SK-N-SH treated with all-trans-retinoic acid at 6 μM for 48 hours (cell line): Measurements from ENCODE around the gene SMAD3.

Experiments used
- ATAC-seq: fragments of 200-7000 bp; cut with Tn5 transposase; 3 replicates; pipeline ENCODE4 v1.9.1; 2020; ENCODE audit warnings: mild to moderate bottlenecking, moderate library complexity
- ARNTL ChIP-seq: fragments of 450-650 bp; formaldehyde crosslinking; IDR thresholded peaks from 2 replicates; pipeline ENCODE4 v1.5.0; 2020; ENCODE audit warnings: low read depth, mild to moderate bottlenecking, moderate library complexity, borderline replicate concordance
- BACH2 ChIP-seq: fragments of 250-450 bp; sonication (Bioruptor Pico); IDR thresholded peaks from 2 replicates; pipeline ENCODE4 v1.9.0; 2021; ENCODE audit warnings: mild to moderate bottlenecking, borderline replicate concordance
- CREB5 ChIP-seq: fragments of 250-450 bp; sonication (Bioruptor Pico); IDR thresholded peaks from 2 replicates; pipeline ENCODE4 v1.5.1; 2020; ENCODE audit warnings: low read depth, mild to moderate bottlenecking, moderate library complexity
- CSDC2 ChIP-seq: fragments of 250-450 bp; sonication (Bioruptor Pico); IDR thresholded peaks from 2 replicates; pipeline ENCODE4 v1.5.0; 2020; ENCODE audit warnings: mild to moderate bottlenecking, moderate library complexity
- CSRNP3 ChIP-seq: fragments of 250-450 bp; sonication (Bioruptor Pico); IDR thresholded peaks from 2 replicates; pipeline ENCODE4 v1.5.1; 2021; ENCODE audit warnings: mild to moderate bottlenecking, moderate library complexity
- ESRRG ChIP-seq: fragments of 250-450 bp; sonication (Bioruptor Pico); IDR thresholded peaks from 2 replicates; pipeline ENCODE4 v1.6.1; 2021; ENCODE audit warnings: mild to moderate bottlenecking
- GLIS3 ChIP-seq: fragments of 250-450 bp; sonication (Bioruptor Pico); IDR thresholded peaks from 2 replicates; pipeline ENCODE4 v1.5.0; 2020; ENCODE audit warnings: mild to moderate bottlenecking, moderate library complexity
- ISL1 ChIP-seq: fragments of 250-450 bp; sonication (Bioruptor Pico); IDR thresholded peaks from 2 replicates; pipeline ENCODE4 v2.1.2; 2022; ENCODE audit warnings: mild to moderate bottlenecking, moderate library complexity
- OSR1 ChIP-seq: fragments of 250-450 bp; sonication (Bioruptor Pico); IDR thresholded peaks from 2 replicates; pipeline ENCODE4 v1.8.0; 2022; ENCODE audit warnings: moderate library complexity, mild to moderate bottlenecking, inconsistent platforms
- PATZ1 ChIP-seq: fragments of 250-450 bp; sonication (Bioruptor Pico); IDR thresholded peaks from 2 replicates; pipeline ENCODE4 v1.8.0; 2020; ENCODE audit warnings: mild to moderate bottlenecking, moderate library complexity, borderline replicate concordance
- POU6F1 ChIP-seq: fragments of 250-450 bp; sonication (Bioruptor Pico); IDR thresholded peaks from 2 replicates; pipeline ENCODE4 v1.8.0; 2021; ENCODE audit warnings: low read depth, mild to moderate bottlenecking, moderate library complexity, borderline replicate concordance
- PPARA ChIP-seq: fragments of 250-450 bp; sonication (Bioruptor Pico); IDR thresholded peaks from 2 replicates; pipeline ENCODE4 v1.5.0; 2020; ENCODE audit warnings: mild to moderate bottlenecking, borderline replicate concordance
- RARB ChIP-seq: fragments of 250-450 bp; sonication (Bioruptor Pico); IDR thresholded peaks from 2 replicates; pipeline ENCODE4 v1.8.0; 2021; ENCODE audit warnings: mild to moderate bottlenecking, moderate library complexity
- SNAI2 ChIP-seq: fragments of 250-450 bp; sonication (Bioruptor Pico); IDR thresholded peaks from 2 replicates; pipeline ENCODE4 v1.5.0; 2020; ENCODE audit warnings: mild to moderate bottlenecking, moderate library complexity
- TCF4 ChIP-seq: fragments of 250-450 bp; sonication (Bioruptor Pico); IDR thresholded peaks from 2 replicates; pipeline ENCODE4 v1.8.0; 2021; ENCODE audit warnings: mild to moderate bottlenecking, moderate library complexity, borderline replicate concordance
- TOX ChIP-seq: fragments of 250-450 bp; sonication (Bioruptor Pico); IDR thresholded peaks from 2 replicates; pipeline ENCODE4 v1.8.0; 2021; ENCODE audit warnings: mild to moderate bottlenecking, moderate library complexity, borderline replicate concordance
- TSHZ2 ChIP-seq: fragments of 250-450 bp; sonication (Bioruptor Pico); IDR thresholded peaks from 2 replicates; pipeline ENCODE4 v1.5.0; 2020; ENCODE audit warnings: mild to moderate bottlenecking, moderate library complexity
- ZC3H10 ChIP-seq: fragments of 250-450 bp; sonication (Bioruptor Pico); IDR thresholded peaks from 2 replicates; pipeline ENCODE4 v1.5.1; 2021; ENCODE audit warnings: mild to moderate bottlenecking, moderate library complexity
- ZFP3 ChIP-seq: fragments of 250-450 bp; sonication (Bioruptor Pico); IDR thresholded peaks from 2 replicates; pipeline ENCODE4 v1.5.0; 2020; ENCODE audit warnings: mild to moderate bottlenecking, moderate library complexity
- ZFP30 ChIP-seq: fragments of 450-650 bp; formaldehyde crosslinking; IDR thresholded peaks from 2 replicates; pipeline ENCODE4 v1.5.0; 2022; ENCODE audit warnings: mild to moderate bottlenecking, moderate library complexity
- ZNF565 ChIP-seq: fragments of 450-650 bp; formaldehyde crosslinking; conservative IDR thresholded peaks from 2 replicates; pipeline ENCODE4 v1.5.0; 2020; ENCODE audit warnings: low read depth, mild to moderate bottlenecking, moderate library complexity
- ZNF70 ChIP-seq: fragments of 450-650 bp; formaldehyde crosslinking; IDR thresholded peaks from 2 replicates; pipeline ENCODE4 v1.5.0; 2020; ENCODE audit warnings: mild to moderate bottlenecking, moderate library complexity
- ZNF8 ChIP-seq: fragments of 450-650 bp; formaldehyde crosslinking; IDR thresholded peaks from 2 replicates; pipeline ENCODE4 v1.5.0; 2020; ENCODE audit warnings: mild to moderate bottlenecking, moderate library complexity

The SMAD3 gene

GRCh38 chr15:67149773-67150022 lies 84.3 kb downstream of the SMAD3 start:
- no peak for ATAC-seq
- TF ChIP-seq ARNTL (CRISPR knock-in tag) (no peak), BACH2 (CRISPR knock-in tag) (no peak), ZNF8 (no peak), TSHZ2 (CRISPR knock-in tag) (no peak), ZFP3 (no peak; the same call in 1 of the 2 replicates), PATZ1 (CRISPR knock-in tag) (no peak), CREB5 (CRISPR knock-in tag) (no peak), SNAI2 (CRISPR knock-in tag) (no peak), PPARA (CRISPR knock-in tag) (no peak), TOX (CRISPR knock-in tag) (no peak), ESRRG (CRISPR knock-in tag) (no peak), ZNF70 (CRISPR knock-in tag) (no peak), ISL1 (CRISPR knock-in tag) (no peak), OSR1 (CRISPR knock-in tag) (no peak), ZNF565 (CRISPR knock-in tag) (no peak), GLIS3 (CRISPR knock-in tag) (no peak), TCF4 (no peak)

- peak; percentile 83 for ATAC-seq
- TF ChIP-seq ZFP30 (no peak), CSRNP3 (no peak), ZNF565 (CRISPR knock-in tag) (no peak), ESRRG (CRISPR knock-in tag) (no peak), ZNF8 (no peak), BACH2 (CRISPR knock-in tag) (no peak), SNAI2 (CRISPR knock-in tag) (peak; percentile 78; the same call in 1 of the 2 replicates), POU6F1 (CRISPR knock-in tag) (0 out of 2 replicates have a peak, but pooled peaks have one; percentile 12), OSR1 (CRISPR knock-in tag) (no peak), CREB5 (CRISPR knock-in tag) (0 out of 2 replicates have a peak, but pooled peaks have one; percentile 20), ZC3H10 (CRISPR knock-in tag) (no peak), CSDC2 (CRISPR knock-in tag) (no peak), TSHZ2 (CRISPR knock-in tag) (no peak), TCF4 (no peak), ZFP3 (peak; percentile 46; the same call in 1 of the 2 replicates), ZNF70 (CRISPR knock-in tag) (no peak), RARB (CRISPR knock-in tag) (no peak), ARNTL (CRISPR knock-in tag) (no peak), ISL1 (CRISPR knock-in tag) (peak; percentile 76), TOX (CRISPR knock-in tag) (no peak), PPARA (CRISPR knock-in tag) (no peak)
Observed at GRCh38 chr15:67150023-67150860, 84.8 kb downstream of the SMAD3 start.
